HL-60 (cell line): ENCODE results near the gene CSRNP2.
"Not testable (repeated sequence)": the region's sequence is repeated elsewhere in the genome, so short reads cannot be mapped to it uniquely, and the experiment has no call there.

Experiments used
- DNase-seq, 2 experiments: peaks; one replicate each; pipeline ENCODE4 v3.0.0-alpha.2; 2010 to 2020; ENCODE audit warnings: low read depth in 1 of 2, low spot score in 1 of 2
- H3K27ac ChIP-seq: fragments of 250-450 bp; sonication (Bioruptor Pico); replicated peaks from 2 replicates; pipeline ENCODE4 v1.5.1; 2020; ENCODE audit warnings: mild to moderate bottlenecking, moderate library complexity
- H3K27me3 ChIP-seq: fragments of 250-450 bp; sonication (Bioruptor Pico); 2 replicates; pipeline ENCODE4 v1.5.1; 2021; ENCODE audit warnings: mild to moderate bottlenecking, moderate library complexity; ENCODE audit not compliant: insufficient read depth, poor library complexity, severe bottlenecking
- H3K4me3 ChIP-seq: replicated peaks from 2 replicates; pipeline ENCODE4 v1.5.1; 2011; ENCODE audit warnings: mild to moderate bottlenecking, control low read depth, low read length; ENCODE audit not compliant: insufficient read depth
- CTCF ChIP-seq: IDR thresholded peaks from one replicate; pipeline ENCODE4 v1.5.1; 2011; ENCODE audit warnings: low read length, control low read depth, inconsistent platforms; ENCODE audit not compliant: insufficient read depth
- GABPA ChIP-seq: IDR thresholded peaks from 2 replicates; pipeline ENCODE4 v1.6.1; 2012; ENCODE audit warnings: low read depth
- POLR2AphosphoS5 ChIP-seq: IDR thresholded peaks from 2 replicates; pipeline ENCODE4 v1.6.1; 2012; ENCODE audit warnings: low read depth
- REST ChIP-seq: IDR thresholded peaks from 2 replicates; pipeline ENCODE4 v1.6.1; 2012; ENCODE audit warnings: low read depth; ENCODE audit not compliant: insufficient replicate concordance
- SPI1 ChIP-seq: IDR thresholded peaks from 2 replicates; pipeline ENCODE4 v1.6.1; 2012; ENCODE audit warnings: low read depth, mild to moderate bottlenecking, borderline replicate concordance

CSRNP2 gene

GRCh38 chr12:51018956-51019355, 64.4 kb downstream of the CSRNP2 start:
- Histone ChIP-seq H3K27me3 (no peaks in the 10 kb centered on the region), H3K4me3 (no peak overlapping the region), H3K27ac (no peak overlapping the region)
- DNase-seq = no peak
- TF ChIP-seq SPI1 (no peak), CTCF (no peak), POLR2AphosphoS5 (no peak), REST (no peak), GABPA (no peak)

- H3K4me3 ChIP-seq = no peak overlapping the region
- H3K27me3 ChIP-seq = no peaks in the 10 kb centered on the region
- no peak overlapping the region for H3K27ac ChIP-seq
- DNase-seq = no peak
- no peak for TF ChIP-seq SPI1
- no peak for TF ChIP-seq CTCF
- no peak for TF ChIP-seq GABPA
- TF ChIP-seq POLR2AphosphoS5 = no peak
Observed at GRCh38 chr12:51017452-51017851, 65.9 kb downstream of the CSRNP2 start.

GRCh38 chr12:51014467-51014866, 68.9 kb downstream of the CSRNP2 start:
- H3K4me3 ChIP-seq, H3K27ac ChIP-seq, H3K27me3 ChIP-seq, DNase-seq: not testable (repeated sequence)

GRCh38 chr12:51013441-51013840, 70.0 kb downstream of the CSRNP2 start:
- Histone ChIP-seq H3K27ac (no peak overlapping the region), H3K27me3 (no peaks in the 10 kb centered on the region), H3K4me3 (no peak overlapping the region)
- TF ChIP-seq CTCF (no peak), SPI1 (no peak), GABPA (no peak), REST (no peak), POLR2AphosphoS5 (no peak)
- DNase-seq = no peak
